HepG2 (cell line): ENCODE measurements around the gene MRAP. TPM values are rescaled to one million over a fixed set of nuclear protein-coding genes. Genes with fewer than 3 reads are reported as not detected.

Experiments
- ATAD3A ChIP-seq: sonication (generic); formaldehyde crosslinking; IDR thresholded peaks from 2 replicates; pipeline ENCODE4 v1.4.0; 2020; ENCODE audit warnings: missing genetic modification reagents
- BATF2 ChIP-seq: sonication (generic); formaldehyde crosslinking; IDR thresholded peaks from 2 replicates; pipeline ENCODE4 v1.8.0; 2022; ENCODE audit warnings: mild to moderate bottlenecking, missing genetic modification reagents, moderate library complexity
- BORCS8-MEF2B ChIP-seq: sonication (generic); formaldehyde crosslinking; IDR thresholded peaks from 2 replicates; pipeline ENCODE4 v1.8.0; 2022; ENCODE audit warnings: mild to moderate bottlenecking, missing genetic modification reagents
- NFAT5 ChIP-seq: sonication (generic); formaldehyde crosslinking; IDR thresholded peaks from 2 replicates; pipeline ENCODE4 v1.4.0; 2020; ENCODE audit warnings: missing genetic modification reagents
- NKX3-1 ChIP-seq: sonication (generic); formaldehyde crosslinking; IDR thresholded peaks from 2 replicates; pipeline ENCODE4 v1.5.0; 2020; ENCODE audit warnings: missing genetic modification reagents
- NR1H2 ChIP-seq: sonication (generic); formaldehyde crosslinking; IDR thresholded peaks from 2 replicates; pipeline ENCODE4 v1.8.1; 2022; ENCODE audit warnings: low read depth, missing genetic modification reagents, borderline replicate concordance
- PBX2 ChIP-seq: IDR thresholded peaks from 2 replicates; pipeline ENCODE4 v1.6.1; 2016; ENCODE audit warnings: control low read depth
- PRPF4 ChIP-seq: fragments of 200-400 bp; formaldehyde crosslinking; IDR thresholded peaks from 2 replicates; pipeline ENCODE4 v1.6.1; 2016; ENCODE audit warnings: low read length, low read depth; ENCODE audit not compliant: poor library complexity, severe bottlenecking
- SMC3 ChIP-seq: IDR thresholded peaks from 2 replicates; pipeline ENCODE4 v1.6.1; 2011; ENCODE audit warnings: low read length, improper control_type of control experiment
- XRCC5 ChIP-seq: fragments of 200-400 bp; formaldehyde crosslinking; optimal IDR thresholded peaks from 2 replicates; pipeline ENCODE3; 2017; ENCODE audit warnings: mild to moderate bottlenecking, low read length
- ZNF563 ChIP-seq: sonication (generic); formaldehyde crosslinking; IDR thresholded peaks from 2 replicates; pipeline ENCODE4 v1.8.0; 2022; ENCODE audit warnings: mild to moderate bottlenecking, moderate library complexity, missing genetic modification reagents
- ZSCAN5A ChIP-seq: sonication (generic); formaldehyde crosslinking; IDR thresholded peaks from 2 replicates; pipeline ENCODE4 v1.8.0; 2022; ENCODE audit warnings: mild to moderate bottlenecking, missing genetic modification reagents, borderline replicate concordance
- polyA plus RNA-seq, 8 experiments: library from polyadenylated mRNA; depleted of rRNA in 3 of 8; stranded (reverse) in 7 of 8; unstranded in 1 of 8; fragments of >200 nt; fragmentation: Illumina TruSeq in 4 of 8; extraction: Trizol in 4 of 8; gene quantifications; 2 replicates each; pipeline versions ENCODE4 v1.2.1 to v1.2.3, GENCODE V29; 2011 to 2016; ENCODE audit warnings: low read depth in 4 of 8, missing spikeins in 1 of 8, mixed read lengths in 1 of 8; ENCODE audit not compliant: insufficient read depth in 1 of 8
- total RNA-seq, 5 experiments: library from RNA; depleted of rRNA; stranded (reverse); fragments of >200 nt; fragmentation: Illumina TruSeq; extraction: Trizol; gene quantifications; 2 replicates each; pipeline ENCODE4 v1.2.3, GENCODE V29; 2016; ENCODE audit warnings: low read depth in 1 of 5
- TF ChIP-seq, protein P1 (sequence below): sonication (generic); formaldehyde crosslinking; IDR thresholded peaks from 2 replicates; pipeline ENCODE4 v1.4.0; 2020; ENCODE audit warnings: mild to moderate bottlenecking, missing genetic modification reagents
- TF ChIP-seq, protein P2 (sequence below): sonication (generic); formaldehyde crosslinking; IDR thresholded peaks from 2 replicates; pipeline ENCODE4 v1.9.0; 2021; ENCODE audit warnings: missing genetic modification reagents, mild to moderate bottlenecking, borderline replicate concordance

MRAP gene
- total and polyA plus RNA-seq, 2 of the 13 experiments (the other 11 are each of a cell fraction or from before 2014, with no cell fraction given), result 0.46 to 1.2 TPM

DNA sequence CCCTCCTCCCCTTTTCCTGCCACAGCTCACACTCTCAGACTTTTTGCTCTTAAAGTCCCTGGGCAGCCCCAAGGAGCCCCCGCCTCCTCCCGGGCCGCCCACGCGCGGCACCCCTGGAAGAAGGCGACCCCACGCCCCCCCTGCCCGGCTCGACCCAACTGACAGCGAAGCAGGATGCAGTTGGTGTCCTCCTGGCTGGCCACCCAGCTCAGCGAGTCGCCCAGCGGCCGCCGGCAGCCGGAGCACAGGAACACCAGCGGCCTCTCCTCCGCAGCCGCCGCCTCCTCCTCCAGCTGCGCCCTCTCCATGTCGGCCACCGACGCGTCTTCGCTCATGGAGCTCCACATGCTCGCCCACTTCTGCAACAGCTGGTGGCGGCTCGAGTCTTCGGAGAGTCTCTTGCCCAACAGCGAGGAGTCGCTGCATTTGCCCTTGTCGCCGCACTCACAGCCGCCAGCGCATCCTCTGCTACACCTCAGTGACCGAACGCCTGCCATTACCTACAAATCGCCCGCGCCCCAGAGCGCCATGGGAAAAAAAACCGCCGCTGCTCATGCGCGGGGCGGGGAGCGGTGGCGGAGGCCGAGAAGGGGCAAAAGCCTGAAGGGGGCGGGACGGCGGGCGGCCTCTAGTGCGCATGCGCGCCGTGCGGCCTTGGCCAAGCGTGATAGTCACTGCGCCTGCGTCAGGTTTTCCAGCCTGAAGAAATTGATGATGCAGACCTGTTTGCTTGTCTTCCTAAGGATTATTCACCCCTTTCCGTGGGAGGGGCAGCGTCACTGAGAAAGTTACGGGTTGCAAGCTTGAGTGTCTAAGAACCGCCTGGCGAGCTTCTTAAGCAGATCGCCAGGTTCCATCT lies 19.9 kb upstream of the MRAP start, which contains the start of gene MIS18A (continued):
- TF ChIP-seq ZSCAN5A (CRISPR knock-in tag), result peak; percentile 82; the same call in 1 of the 2 replicates
- TF ChIP-seq, protein P1, sequence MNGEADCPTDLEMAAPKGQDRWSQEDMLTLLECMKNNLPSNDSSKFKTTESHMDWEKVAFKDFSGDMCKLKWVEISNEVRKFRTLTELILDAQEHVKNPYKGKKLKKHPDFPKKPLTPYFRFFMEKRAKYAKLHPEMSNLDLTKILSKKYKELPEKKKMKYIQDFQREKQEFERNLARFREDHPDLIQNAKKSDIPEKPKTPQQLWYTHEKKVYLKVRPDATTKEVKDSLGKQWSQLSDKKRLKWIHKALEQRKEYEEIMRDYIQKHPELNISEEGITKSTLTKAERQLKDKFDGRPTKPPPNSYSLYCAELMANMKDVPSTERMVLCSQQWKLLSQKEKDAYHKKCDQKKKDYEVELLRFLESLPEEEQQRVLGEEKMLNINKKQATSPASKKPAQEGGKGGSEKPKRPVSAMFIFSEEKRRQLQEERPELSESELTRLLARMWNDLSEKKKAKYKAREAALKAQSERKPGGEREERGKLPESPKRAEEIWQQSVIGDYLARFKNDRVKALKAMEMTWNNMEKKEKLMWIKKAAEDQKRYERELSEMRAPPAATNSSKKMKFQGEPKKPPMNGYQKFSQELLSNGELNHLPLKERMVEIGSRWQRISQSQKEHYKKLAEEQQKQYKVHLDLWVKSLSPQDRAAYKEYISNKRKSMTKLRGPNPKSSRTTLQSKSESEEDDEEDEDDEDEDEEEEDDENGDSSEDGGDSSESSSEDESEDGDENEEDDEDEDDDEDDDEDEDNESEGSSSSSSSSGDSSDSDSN, result peak; percentile 56; the same call in 1 of the 2 replicates
- TF ChIP-seq NFAT5 (CRISPR knock-in tag), result no peak
- no peak for TF ChIP-seq XRCC5
- no peak for TF ChIP-seq ATAD3A (CRISPR knock-in tag)
- TF ChIP-seq BORCS8-MEF2B (CRISPR knock-in tag), result peak; percentile 91
- no peak for TF ChIP-seq NKX3-1 (CRISPR knock-in tag)
- TF ChIP-seq NR1H2 (CRISPR knock-in tag), result no peak
- TF ChIP-seq, protein P2, sequence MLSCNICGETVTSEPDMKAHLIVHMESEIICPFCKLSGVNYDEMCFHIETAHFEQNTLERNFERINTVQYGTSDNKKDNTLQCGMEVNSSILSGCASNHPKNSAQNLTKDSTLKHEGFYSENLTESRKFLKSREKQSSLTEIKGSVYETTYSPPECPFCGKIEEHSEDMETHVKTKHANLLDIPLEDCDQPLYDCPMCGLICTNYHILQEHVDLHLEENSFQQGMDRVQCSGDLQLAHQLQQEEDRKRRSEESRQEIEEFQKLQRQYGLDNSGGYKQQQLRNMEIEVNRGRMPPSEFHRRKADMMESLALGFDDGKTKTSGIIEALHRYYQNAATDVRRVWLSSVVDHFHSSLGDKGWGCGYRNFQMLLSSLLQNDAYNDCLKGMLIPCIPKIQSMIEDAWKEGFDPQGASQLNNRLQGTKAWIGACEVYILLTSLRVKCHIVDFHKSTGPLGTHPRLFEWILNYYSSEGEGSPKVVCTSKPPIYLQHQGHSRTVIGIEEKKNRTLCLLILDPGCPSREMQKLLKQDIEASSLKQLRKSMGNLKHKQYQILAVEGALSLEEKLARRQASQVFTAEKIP (CRISPR knock-in tag), result no peak
- peak; percentile 95 for TF ChIP-seq ZNF563 (CRISPR knock-in tag)
- no peak for TF ChIP-seq PRPF4
- no peak for TF ChIP-seq PBX2 (CRISPR knock-in tag)
- no peak for TF ChIP-seq SMC3
- no peak for TF ChIP-seq BATF2
